Fibroblast of gingiva (primary cell): ENCODE data around the gene NMNAT1.
"Not testable (repeated sequence)": the region's sequence is repeated elsewhere in the genome, so short reads cannot be mapped to it uniquely, and the experiment has no call there.

Experiments
- DNase-seq: peaks from one replicate; pipeline ENCODE4 v3.0.0-alpha.2; 2011; ENCODE audit warnings: low read depth

Gene NMNAT1

GRCh38 chr1:10020086-10020485, 76.8 kb downstream of the NMNAT1 start:
- DNase-seq: no peak

GRCh38 chr1:10020678-10021077, 77.4 kb downstream of the NMNAT1 start:
- DNase-seq: peak; percentile 33

GRCh38 chr1:10021992-10022391, 78.7 kb downstream of the NMNAT1 start:
- DNase-seq: not testable (repeated sequence)

GRCh38 chr1:10022656-10023055, 79.4 kb downstream of the NMNAT1 start:
- DNase-seq: no peak

- no peak for DNase-seq
Observed at GRCh38 chr1:10025354-10025753, 82.1 kb downstream of the NMNAT1 start.

- no peak for DNase-seq
Observed at GRCh38 chr1:10027027-10027426, 83.8 kb downstream of the NMNAT1 start.

- not testable (repeated sequence) for DNase-seq
Observed at GRCh38 chr1:10028956-10029500, 85.8 kb downstream of the NMNAT1 start.

- peak; percentile 12 for DNase-seq
Observed at GRCh38 chr1:10031461-10031860, 88.2 kb downstream of the NMNAT1 start.

GRCh38 chr1:10032590-10033358, 89.5 kb downstream of the NMNAT1 start, which contains the start of gene UBE4B:
UBE4B (plus strand) TSS chr1:10032958; CDS start chr1:10033671, 713 bp downstream.
- peak; percentile 97 for DNase-seq

GRCh38 chr1:10033359-10033845, 90.1 kb downstream of the NMNAT1 start:
- DNase-seq: peak; percentile 12
